ENCODE measurements around the gene ALOX12.
A peak's percentile ranks its signal among the peaks of the same experiment; 100 is the strongest.

DNA sequence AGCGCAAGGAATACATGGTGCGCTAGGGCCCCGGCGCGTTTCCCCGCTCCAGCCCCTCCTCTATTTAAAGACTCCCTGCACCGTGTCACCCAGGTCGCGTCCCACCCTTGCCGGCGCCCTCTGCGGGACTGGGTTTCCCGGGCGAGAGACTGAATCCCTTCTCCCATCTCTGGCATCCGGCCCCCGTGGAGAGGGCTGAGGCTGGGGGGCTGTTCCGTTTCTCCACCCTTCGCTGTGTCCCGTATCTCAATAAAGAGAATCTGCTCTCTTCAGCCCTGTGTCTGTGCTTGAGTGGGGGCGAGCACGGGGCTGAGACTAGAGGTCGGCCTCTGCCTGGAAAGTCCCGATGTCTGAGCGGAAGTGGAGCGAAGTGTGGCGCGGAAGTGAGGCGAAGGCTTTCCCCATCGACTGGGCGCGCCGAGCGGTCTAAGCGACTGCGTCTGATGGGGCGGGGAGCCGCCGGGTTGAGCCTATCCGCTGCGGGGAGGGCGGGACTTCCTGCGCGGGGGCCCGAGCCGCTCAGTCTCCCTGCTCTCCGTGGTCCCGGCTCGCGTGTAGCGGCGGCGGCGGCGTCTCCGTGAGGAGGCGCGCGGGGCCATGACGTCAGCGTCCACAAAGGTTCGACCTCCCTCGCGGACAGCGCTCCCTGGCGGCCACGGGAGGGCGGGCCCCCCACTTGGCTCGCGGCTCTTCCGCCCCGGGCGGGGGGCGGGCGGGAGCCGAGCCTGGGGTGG lies 18.6 kb downstream of the ALOX12 start:
- TF ChIP-seq, protein P1, sequence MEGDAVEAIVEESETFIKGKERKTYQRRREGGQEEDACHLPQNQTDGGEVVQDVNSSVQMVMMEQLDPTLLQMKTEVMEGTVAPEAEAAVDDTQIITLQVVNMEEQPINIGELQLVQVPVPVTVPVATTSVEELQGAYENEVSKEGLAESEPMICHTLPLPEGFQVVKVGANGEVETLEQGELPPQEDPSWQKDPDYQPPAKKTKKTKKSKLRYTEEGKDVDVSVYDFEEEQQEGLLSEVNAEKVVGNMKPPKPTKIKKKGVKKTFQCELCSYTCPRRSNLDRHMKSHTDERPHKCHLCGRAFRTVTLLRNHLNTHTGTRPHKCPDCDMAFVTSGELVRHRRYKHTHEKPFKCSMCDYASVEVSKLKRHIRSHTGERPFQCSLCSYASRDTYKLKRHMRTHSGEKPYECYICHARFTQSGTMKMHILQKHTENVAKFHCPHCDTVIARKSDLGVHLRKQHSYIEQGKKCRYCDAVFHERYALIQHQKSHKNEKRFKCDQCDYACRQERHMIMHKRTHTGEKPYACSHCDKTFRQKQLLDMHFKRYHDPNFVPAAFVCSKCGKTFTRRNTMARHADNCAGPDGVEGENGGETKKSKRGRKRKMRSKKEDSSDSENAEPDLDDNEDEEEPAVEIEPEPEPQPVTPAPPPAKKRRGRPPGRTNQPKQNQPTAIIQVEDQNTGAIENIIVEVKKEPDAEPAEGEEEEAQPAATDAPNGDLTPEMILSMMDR (IDR thresholded peaks at IDR 0.05): peak; percentile 32 to 83 (median 62)
- peak; percentile 85 to 95 for TF ChIP-seq POLR2A (IDR thresholded peaks at IDR 0.05)
